Stimulated activated CD4-positive, alpha-beta T cell treated with anti-CD3 and anti-CD28 coated beads, Interleukin-2, amount 100 ng/mL, for 24 hours (primary cell): Measurements from ENCODE around the gene RPS6KA3.
"Not testable (repeated sequence)": the region's sequence is repeated elsewhere in the genome, so short reads cannot be mapped to it uniquely, and the experiment has no call there.

Experiments used
- DNase-seq, 2 donors: peaks; one replicate each; pipeline ENCODE4 v3.0.0-alpha.2; 2020

Gene RPS6KA3

GRCh38 chrX:20217906-20218305 is 48.8 kb downstream of the RPS6KA3 start:
- DNase-seq: no peak

DNA sequence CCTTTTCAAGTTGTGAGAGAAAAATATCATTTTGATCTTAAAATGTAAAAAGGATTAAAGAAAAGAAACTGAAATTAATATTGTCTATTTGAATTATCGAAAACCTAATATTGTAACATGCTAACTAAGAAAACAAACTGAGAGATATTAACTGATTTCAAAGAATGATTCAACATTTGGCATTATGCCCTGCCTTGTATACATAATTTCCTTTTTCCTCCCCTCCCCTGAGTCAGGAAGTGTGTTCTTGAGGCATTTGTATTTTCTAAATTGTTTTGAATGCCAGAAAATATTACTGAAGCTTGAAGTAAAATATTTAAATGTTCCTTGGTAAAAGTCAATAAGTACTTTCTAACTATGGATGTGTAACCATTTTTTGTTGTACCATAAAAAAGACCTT is 49.4 kb downstream of the RPS6KA3 start:
- DNase-seq: no peak

- no peak for DNase-seq
Observed at GRCh38 chrX:20215565-20215964, 51.1 kb downstream of the RPS6KA3 start.

DNA sequence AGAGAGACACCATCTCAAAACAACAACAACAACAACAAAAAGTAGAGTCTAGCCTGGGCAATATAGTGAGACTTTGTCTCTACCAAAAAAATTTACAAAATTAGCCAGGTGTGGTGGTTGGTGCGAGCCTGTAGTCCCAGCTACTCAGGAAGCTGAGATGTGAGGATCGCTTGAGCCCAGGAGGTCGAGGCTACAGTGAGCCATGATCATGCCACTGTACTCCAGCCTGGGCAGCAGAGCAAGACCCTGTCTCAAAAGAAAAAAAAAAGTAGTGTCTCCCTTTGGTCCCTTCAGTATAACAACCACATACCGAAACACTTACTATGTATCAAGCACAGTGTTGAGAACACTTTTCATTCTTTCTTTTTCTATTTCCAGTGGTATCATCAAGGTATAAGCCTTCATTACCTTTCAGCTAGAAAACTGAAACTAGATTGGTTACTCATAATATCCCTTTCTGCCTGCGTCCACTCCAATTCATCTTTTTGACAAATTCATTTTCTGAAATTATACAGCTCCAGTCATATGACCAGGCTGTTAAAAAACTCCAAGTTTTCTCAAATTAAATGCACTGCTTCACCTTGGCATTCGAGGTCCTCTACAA is 54.1 kb downstream of the RPS6KA3 start:
- DNase-seq: no peak

DNA sequence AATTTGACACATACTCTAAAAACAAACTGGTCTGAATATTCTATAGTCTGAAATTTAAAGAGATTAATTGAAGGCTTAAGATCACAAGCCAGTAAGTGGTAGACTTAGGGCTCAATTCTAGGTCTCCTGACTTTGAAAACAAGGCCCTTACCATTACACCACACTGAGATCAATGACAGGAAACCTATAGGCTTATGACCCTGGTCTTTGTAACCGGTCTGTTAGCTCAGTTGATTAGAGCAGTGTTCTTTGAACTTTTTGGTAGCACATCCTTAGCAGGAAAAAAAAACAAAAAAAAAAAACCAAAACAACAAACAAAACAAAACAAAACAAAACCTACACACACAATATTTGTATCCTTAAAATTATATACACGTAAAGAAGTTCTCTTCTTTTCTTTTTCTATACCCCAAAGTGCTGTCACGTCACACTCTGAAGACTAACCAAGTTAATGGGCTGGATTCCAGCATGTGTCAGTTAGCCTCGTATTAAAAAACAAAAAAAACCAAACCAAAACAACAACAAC is 55.4 kb downstream of the RPS6KA3 start:
- DNase-seq: no peak

- DNase-seq: no peak
Observed at GRCh38 chrX:20205927-20206708, 60.6 kb downstream of the RPS6KA3 start.

DNA sequence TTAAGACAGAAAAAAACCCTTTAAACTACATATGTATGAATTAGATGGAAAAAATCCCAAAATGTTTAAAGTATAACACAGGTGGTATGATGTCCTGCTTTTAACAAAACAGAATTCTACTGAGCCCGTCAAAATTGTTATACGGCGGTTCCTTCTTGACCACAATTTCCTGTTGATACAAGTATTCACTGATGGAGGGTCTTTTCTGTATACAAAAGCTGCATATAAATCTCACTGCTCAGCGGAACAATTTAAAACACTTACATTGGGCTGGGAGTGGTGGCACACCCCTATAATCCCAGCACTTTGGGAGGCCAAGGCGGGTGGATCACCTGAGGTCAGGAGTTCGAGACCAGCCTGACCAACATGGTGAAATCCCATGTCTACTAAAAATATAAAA is 62.4 kb downstream of the RPS6KA3 start:
- no peak for DNase-seq

- no peak for DNase-seq
Observed at GRCh38 chrX:20197641-20198210, 69.0 kb downstream of the RPS6KA3 start.

DNA sequence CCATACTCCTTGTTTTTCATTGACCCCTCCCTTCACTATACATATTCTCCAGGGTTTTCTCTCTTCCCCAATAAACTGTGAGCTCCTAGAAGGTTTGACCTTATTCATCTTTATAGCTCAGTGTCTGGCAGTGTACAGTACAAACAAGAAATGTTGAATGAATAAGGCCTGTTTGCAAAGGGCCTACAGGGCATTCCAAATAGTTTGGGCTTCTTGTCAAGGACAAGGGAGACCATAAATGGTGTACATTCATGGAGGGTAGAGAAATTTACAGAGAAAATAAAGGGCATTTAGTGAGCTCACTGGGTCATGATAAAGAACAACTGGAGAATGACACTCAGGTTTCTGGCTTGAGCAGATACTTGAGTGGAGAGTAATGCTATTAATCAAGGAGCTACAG is 77.5 kb downstream of the RPS6KA3 start:
- DNase-seq: no peak

DNA sequence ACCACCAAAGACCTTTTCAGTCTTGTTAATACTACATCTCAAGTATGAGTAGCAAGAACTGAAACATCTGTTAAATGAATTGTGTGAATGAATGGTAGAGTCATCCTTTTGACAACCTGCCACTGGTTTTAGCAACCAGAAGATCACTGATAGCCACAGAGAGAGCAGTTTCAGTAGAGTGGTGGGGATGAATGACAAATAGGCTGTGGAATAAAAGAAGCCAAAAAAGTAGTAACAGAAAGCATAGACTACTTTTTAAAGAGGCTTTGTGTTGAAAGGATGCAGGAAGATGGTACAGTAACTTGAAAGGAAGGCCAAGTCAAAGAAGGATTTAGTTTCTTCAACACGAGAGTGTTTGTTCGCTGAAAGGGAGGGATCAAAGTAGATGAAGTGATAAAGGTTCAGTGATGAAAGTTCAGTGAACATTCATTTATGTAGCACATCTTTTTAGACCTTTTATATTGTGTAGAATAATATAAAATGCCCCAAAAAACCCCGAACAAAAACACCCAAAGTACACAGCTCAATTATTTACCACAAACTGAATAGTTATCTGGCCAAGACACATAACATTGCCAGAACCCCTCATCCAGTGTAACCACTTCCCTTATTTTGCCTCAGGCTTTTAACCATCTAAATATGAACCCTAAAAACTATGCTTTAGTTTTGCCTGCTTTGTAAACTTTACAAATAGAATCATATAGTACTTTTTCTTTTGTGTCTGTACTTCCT is 84.9 kb downstream of the RPS6KA3 start:
- no peak for DNase-seq

- no peak for DNase-seq
Observed at GRCh38 chrX:20177093-20177492, 89.6 kb downstream of the RPS6KA3 start.

DNA sequence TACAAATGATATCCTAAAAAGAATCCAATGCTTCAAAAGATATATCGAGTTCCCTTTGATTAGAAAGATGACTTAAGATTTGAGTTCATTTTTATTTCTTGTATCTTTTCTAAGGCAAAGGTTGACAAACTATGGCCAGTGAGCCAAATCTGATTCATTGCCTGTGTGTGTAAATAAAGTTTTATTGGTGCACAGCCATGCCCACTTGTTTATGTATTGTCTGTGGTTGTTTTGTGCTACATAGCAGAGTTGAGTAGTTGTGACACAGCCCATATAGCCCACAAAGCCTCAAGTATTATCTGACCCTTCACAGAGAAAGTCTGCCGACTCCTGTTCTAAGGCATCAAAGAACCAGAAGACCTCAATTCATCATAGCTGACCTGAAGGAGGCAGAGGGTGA is 92.9 kb downstream of the RPS6KA3 start:
- no peak for DNase-seq

DNA sequence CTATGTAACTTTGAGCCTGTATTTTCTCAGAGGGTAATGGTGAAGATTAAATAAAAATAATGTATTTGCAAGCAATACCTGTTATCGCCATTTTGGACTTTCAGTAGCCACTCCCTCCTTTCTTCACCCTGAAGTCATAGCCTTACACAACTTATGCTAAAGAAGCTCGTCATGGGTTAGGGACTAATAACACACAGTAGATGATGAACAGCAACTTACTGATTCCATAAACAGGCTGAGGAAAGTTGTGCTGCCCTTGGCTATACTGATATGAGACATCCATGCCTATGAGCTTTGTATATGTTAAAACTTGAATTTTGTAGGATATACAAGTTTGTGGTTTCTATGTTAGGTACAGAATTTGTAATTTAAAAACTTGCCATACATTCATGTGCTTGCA is 93.4 kb downstream of the RPS6KA3 start:
- DNase-seq: no peak

- DNase-seq: no peak
Observed at GRCh38 chrX:20171887-20172286, 94.8 kb downstream of the RPS6KA3 start.

DNA sequence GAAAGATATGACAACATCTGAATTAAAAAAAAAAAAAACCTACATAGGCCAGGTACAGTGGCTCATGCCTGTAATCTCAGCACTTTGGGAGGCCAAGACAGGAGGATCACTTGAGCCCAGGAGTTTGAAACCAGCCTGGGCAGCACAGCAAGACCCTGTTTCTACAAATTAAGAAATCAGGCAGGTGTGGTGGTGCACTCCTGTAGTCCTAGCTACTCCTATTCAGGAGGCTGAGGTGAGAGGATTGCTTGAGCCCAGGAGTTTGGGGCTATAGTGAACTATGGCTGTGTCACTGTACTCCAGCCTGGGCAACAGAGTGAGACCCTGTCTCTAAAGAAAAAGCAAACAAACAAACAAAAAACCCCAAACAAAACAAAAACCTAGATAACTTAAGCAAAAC is 104.2 kb downstream of the RPS6KA3 start:
- not testable (repeated sequence) for DNase-seq

GRCh38 chrX:20159797-20160385 is 106.8 kb downstream of the RPS6KA3 start:
- DNase-seq: no peak

DNA sequence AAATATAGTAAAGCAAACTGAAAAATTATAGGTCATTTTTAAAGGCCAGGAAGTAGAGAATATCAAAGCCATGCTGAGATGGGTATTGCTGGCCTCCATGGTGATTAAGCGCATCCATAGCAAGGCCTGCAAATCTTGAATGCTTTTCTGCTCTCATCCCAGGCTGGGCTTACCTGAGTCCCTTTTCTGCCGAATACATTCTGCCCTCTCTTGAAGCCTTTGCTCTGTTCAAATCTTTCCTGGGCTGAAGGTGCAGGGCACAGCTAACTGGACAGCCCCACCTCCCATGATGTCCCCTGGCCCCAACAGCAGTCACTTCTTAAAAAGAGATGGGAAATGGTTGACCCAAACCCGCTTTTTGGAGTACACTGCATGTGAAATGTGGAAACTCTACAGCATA is 115.0 kb downstream of the RPS6KA3 start:
- no peak for DNase-seq

- DNase-seq: no peak
Observed at GRCh38 chrX:20149326-20149725, 117.4 kb downstream of the RPS6KA3 start.

- no peak for DNase-seq
Observed at GRCh38 chrX:20147561-20147960, 119.1 kb downstream of the RPS6KA3 start.

- no peak for DNase-seq
Observed at GRCh38 chrX:20144491-20144890, 122.2 kb downstream of the RPS6KA3 start.

- DNase-seq: no peak
Observed at GRCh38 chrX:20143561-20143960, 123.1 kb downstream of the RPS6KA3 start.

DNA sequence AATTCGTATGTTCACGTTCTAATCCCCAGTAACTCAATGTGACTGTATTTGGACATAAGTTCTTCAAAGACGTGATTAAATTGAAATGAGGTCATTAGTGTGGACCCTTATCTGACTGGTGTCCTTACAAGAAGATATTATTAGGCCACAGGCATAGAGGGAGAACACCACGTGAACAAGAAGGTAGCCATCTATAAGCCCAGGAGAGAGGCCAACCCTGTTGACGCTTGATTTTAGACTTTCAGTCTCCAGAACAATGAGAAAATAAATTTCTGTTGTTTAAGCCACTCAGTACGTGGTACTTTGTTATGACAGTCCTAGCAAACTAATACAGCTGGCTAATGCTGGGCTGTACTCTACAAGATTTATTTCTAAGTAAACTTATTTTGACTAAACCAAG is 123.6 kb downstream of the RPS6KA3 start:
- no peak for DNase-seq
